ENCODE data around the gene SLTM.
"Not testable (repeated sequence)": the region's sequence is repeated elsewhere in the genome, so short reads cannot be mapped to it uniquely, and the experiment has no call there.

SLTM gene

DNA sequence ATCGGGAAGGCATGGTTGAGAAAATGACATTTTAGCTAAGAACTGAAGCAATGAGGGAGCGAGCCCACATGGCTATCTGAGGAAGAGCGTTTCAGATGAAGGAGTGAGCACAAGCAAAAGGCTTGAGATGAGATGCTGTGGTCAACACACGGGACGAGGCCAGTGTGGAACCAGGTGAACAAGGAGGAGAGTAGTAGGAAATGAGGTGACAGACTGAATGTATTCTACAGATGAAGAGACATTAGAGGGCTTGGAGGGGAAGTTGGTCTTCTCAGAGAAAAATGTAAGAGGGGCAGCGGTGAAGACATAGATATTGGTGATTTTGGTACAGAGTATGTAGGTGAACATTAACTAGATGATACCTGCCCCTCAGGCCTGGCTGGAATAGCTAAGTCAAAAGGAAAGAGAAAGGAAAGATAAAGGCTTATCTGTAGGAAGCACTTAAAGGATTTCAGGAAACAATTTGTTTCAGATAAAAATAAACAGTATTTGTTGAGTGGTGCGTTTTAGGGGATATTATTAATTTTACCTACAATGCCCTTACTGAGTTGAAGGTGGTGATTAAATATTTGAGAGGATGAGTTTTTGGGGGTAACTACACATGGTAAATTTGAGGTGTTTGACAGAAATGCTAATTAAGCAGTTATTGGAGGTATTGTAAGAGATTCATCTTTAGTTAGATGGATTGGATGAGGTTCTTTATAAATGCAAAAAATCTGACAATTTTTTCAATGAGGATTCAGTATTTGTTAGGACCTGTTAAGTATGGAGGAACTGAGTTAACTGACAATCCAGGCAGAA lies 57.0 kb downstream of the SLTM start:
- DNase-seq (ENCODE audit: low spot score) = no peak

DNA sequence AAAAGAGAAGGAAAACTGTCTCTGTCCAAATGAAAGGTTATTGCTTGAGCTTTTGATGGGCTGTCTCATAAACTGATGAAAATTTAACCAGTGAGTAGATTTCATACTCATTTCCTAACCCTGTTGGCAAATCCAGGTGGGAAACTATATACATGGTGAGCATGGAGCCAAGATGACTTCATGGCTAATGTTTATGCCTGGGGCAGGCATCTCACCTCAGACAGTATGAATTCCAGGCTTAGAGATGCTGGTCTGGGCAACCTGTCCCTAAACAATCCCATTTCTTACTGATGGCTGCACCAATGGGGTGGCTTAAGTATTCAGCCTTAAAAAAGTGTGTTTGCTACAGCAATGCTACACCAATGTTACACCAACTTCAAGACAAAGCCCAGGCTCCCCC lies 58.1 kb downstream of the SLTM start:
- DNase-seq (ENCODE audit: low spot score) = no peak

DNA sequence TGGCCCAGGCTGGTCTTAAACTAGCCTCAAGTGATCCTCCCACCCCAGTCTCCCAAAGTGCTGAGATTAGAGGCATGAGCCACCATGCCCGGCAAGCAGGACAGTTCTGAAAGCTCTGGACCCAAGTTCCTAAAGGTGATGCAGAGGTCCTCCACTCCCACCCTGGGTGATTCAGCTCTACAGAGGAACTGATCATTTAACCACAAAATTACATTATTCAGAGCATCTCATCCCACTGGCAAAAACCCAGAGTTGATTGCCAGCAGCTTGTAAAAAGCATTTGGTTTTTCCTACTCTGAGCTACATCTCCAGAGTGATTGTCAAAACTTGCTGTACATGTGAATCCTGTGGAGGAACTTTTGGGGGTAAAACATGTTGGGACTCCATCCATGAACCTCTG lies 60.2 kb downstream of the SLTM start:
- DNase-seq (ENCODE audit: low spot score) = no peak

DNA sequence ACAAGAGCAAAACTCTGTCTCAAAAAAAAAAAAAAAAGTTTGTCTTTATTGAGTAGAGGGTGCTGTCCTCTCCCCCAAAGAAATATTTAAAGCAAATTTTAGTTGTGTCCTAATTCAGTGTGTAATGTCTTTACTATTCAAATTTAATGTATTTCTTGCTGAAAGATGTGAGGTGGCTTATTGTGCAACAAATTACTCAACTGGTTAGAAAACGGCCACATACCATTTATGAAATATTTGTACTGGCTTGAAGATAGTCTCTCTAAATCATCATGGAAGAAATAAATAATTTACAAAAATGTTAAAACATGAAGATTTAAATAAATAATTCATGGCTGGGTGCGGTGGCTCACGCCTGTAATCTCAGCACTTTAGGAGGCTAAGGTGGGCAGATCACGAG lies 63.0 kb downstream of the SLTM start:
- DNase-seq (ENCODE audit: low spot score) = no peak

DNA sequence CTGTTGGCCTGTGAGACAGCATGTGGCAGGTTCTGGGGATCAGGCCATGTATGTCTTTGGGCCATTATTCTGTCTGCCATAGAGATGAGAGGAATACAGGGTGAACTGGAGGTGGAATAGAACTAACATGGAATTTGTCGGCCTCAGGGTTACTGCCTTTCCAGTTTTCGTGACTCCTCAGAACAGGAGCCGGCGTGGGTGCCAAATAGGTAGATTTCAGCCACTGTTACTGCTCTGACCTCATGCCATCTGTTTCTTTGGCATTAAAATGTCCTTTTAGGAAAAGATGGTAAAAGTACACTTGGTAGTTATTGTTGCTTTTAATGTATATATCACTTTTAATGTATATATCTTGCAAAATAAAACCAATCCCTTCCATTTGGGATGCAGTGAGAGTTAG lies 65.6 kb downstream of the SLTM start:
- DNase-seq (ENCODE audit: low spot score) = no peak

DNA sequence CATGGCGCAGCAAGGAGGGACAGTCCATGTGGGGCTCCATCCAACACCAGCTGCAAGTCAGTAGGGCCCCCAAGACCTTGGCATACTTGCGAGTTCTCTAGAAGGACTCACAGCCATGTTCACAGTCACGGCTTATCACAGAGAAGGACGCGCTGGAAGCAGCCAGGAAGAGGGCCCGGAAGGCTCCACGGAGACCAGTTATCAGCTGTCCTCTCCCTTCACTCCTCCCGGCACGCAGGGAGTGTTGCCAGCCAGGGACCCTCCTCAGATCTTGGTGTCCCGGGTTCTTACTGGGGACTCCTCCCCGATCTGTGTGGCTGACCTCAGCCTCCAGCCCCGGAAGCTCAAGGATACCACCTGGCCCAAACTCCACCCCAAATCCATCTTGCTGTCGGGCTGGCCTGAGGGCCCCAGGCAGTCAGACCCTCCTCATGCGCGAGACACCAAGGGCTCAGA lies 68.0 kb downstream of the SLTM start:
- no peak for DNase-seq (ENCODE audit: low spot score)

DNA sequence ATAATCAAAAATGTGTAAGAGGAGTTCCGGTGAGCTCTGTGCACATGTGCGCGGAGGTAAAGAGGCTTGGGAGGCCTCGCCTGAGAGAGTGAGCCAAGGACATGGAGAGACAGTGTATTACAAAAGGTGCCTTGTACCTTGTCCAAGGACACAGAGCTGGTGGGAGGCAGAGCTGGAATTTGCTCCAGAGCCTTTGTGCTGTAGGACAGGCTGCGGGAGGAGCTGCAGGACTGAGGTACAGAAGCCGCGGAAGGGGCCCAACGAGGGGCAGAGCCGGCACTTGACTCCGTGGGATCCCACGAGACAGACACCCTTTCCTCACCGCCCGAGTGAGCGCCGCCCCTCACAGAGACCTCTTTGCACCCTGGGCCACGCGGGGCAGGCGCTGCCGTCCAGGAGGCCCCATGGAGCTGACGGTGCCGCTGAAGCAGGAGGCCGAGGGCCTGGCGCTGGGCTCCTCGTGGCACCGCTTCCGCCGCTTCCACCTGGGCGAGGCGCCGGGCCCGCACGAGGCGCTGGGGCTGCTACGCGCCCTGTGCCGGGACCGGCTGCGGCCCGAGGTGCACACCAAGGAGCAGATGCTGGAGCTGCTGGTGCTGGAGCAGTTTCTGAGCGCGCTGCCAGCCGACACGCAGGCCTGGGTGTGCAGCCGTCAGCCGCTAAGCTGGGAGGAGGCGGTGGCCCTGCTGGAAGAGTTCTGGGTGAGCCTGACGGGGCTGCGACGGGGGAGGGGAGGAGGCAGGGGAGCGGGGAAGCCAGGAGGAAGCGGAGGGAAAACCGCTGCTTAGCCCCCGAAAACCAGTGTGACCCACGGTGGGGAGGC lies 68.7 kb downstream of the SLTM start:
- peak; percentile 55 for DNase-seq (ENCODE audit: low spot score)

DNA sequence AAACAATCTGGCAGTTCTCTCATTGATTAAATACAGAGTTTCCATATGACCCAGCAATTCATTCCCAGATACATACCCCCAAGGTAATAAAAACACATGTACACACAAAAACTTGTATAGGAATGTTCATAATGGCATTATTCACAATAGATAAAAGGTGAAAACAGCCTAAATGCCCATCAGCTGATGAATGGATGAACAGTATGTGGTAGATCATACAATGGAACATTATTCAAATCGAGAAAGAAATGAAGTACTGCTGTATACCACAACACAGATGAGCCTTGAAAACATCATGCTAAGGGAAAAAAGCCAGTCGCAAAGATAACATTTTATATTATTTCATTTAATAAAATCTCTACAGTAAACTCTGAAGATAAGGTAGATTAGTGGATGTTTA lies 71.2 kb downstream of the SLTM start:
- DNase-seq (ENCODE audit: low spot score) = no peak

DNA sequence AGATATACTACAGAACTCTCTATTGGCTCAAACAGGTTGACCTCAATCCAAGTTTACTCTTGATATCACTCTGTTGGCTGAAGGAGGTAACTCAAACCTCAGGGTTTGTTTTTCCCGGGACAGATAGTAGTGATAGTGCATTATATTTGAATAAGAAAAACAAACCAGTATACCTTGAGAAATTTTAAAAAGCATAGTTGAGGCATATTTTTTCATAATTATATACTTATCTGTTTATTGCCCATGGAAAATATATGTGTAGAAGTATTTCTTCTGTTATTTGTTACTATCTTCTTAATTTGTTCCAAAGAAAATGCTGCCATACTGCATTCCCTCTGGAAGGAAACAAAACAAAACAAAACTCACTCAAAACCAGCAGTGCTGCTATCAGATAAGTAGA lies 76.9 kb downstream of the SLTM start:
- not testable (repeated sequence) for DNase-seq (ENCODE audit: low spot score)

DNA sequence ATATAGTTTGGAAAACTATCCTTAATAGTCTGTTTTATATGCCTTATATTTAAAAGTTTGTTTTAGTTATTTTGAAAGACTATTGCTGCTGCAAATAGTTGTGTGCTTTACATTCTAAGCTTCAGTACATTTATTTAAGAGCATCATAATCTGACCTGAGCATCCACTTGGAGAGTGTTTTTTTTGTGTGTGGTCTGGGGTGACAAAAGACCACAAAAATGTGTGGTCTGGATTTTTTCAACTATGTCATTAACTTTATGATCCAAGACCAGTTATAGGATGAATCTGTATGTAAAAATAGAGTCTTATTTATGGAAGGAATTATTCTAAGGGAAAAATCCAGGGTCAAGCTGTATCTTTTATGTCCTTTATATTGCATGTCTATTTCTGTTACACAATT lies 77.4 kb downstream of the SLTM start:
- DNase-seq (ENCODE audit: low spot score) = no peak

DNA sequence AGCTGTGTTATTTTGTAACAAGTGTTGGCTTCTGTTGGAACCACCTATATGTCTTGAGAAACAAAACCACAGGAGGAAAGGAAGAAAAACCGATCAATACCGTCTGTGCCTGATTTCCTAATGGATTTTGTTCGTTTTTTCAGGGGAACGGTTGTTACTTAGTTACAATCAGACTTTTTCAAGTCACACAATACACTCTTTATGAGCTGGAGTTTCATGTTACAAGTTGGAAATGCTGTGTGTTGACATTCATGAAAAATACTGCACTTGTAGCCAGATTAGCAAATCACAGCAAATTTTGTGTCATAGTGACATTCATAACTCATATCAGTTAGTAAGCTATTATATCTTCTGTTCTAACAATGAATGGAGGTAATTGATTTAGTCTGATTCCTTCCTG lies 78.9 kb downstream of the SLTM start:
- no peak for DNase-seq (ENCODE audit: low spot score)

DNA sequence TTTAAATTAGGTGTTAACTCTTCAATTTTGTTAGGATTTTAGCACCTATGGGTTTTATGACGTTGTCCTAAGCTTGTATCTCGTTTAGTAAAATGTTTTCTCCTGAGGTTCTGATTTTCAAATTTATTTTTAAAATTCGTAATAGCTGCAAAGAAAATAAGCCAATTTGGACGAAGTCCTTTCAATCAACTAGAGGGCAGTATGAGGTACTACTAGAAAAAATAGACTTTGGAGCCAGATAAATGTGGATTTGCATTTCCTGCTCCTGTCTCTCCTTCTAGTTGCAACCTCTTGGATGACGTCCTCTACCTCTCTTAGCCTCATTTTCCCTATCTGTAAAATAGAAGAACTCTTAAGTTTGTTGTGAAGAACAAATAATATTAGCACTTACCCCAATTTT lies 81.1 kb downstream of the SLTM start:
- peak; percentile 17 for DNase-seq (ENCODE audit: low spot score)

DNA sequence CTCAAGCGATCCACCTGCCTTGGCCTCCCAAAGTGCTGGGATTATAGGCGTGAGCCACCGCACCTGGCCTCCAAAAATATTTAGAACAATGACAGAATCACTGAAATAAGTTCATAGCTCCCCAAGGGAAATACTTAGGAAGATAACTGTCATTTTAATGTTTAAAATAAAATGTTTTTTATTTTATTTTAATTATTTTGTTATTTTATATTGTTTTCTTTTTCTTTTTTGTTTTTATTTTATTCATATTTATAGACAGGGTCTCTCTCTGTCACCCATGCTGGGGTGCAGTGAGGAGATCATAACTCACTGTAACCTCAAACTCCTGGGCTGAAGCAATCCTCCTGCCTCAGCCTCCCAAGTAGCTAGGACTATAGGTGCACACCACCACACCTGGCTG lies 82.3 kb downstream of the SLTM start:
- not testable (repeated sequence) for DNase-seq (ENCODE audit: low spot score)

DNA sequence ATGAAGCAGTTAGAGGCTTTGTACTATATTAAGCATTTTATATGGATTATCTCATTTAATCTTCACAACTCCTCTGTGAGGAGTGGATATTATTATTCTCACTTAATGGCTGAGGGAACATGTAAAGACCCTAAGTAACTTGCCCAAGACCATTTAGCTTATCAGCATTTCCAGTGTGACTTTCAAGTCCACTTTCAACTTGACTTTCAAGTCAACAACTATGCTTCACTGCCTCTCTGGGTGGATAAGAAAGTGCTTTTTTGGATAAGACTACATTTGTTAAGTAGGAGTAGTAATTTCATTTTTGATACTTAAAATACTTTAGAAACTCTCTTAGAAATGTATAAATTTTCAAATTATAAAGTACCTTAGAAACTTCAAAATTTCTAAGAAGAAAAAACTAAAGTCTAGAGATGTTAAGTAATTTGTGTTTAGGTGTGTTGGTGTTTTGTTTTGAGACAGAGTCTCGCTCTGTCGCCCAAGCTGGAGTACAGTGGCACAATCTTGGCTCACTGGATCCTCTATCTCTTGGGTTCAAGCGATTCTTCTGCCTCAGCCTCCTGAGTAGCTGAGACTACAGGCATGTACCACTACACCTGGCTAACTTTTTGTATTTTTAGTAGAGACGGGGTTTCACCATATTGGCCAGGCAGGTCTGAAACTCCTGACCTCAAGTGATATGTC lies 90.6 kb downstream of the SLTM start:
- no peak for DNase-seq (ENCODE audit: low spot score)

DNA sequence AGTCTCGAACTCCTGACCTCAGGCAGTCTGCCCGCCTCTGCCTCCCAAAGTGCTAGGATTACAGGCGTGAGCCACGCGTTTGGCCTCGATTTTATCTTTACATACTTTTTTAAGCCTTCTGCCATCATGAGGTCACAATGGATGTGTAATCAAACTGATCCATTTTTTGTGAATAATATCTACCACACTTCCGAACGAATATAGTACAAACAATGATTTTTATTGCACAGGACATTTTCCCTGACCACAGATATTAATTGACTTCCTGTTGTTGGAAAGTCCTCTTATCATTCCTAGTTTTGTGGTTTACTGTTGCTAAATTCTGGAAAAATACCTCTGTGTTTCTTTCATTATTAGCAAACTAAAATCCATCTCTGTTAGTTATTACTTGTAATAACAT lies 93.4 kb downstream of the SLTM start:
- no peak for DNase-seq (ENCODE audit: low spot score)

DNA sequence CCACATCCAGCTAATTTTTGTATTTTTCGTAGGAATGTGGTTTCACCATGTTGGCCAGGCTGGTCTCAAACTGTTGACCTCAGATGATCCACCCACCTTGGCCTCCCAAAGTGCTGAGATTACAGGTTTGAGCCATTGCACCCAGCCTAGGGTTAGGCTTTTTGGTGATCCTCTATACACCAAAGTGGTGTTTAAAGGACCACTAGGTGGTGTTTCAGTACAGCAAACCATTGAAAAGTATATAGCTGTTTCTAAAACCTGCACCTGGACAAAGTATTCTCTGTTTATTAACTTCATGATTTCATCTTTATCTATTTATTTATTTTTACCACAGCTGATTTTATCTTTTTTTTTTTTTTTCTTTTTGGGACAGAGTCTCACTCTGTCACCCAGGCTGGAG lies 94.0 kb downstream of the SLTM start:
- peak; percentile 24 for DNase-seq (ENCODE audit: low spot score)

DNA sequence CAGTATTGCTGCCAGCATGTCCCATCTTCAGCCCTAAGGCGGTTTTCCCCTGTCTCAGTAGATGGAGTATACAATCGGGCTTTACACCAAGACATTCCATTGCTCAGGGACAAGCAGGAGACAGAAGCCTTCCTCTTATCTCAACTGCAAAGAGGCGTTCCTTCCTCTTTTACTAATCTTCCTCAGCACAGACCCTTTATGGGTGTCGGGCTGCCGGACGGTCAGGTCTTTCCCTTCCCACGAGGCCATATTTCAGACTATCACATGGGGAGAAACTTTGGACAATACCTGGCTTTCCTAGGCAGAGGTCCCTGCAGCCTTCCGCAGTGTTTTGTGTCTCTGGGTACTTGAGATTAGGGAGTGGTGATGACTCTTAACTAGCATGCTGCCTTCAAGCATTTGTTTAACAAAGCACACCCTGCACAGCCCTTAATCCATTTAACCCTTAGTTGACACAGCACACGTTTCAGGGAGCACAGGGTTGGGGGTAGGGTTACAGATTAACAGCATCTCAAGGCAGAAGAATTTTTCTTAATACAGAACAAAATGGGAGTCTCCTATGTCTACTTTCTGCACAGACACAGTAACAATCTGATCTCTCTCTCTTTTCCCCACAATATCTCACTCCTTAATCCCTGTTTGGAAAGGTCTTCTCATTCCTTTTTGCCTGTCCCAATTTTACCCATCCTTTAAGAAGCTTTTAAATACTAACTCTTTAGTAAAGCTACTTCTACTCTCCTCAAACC lies 99.6 kb downstream of the SLTM start:
- DNase-seq (ENCODE audit: low spot score) = not testable (repeated sequence)

DNA sequence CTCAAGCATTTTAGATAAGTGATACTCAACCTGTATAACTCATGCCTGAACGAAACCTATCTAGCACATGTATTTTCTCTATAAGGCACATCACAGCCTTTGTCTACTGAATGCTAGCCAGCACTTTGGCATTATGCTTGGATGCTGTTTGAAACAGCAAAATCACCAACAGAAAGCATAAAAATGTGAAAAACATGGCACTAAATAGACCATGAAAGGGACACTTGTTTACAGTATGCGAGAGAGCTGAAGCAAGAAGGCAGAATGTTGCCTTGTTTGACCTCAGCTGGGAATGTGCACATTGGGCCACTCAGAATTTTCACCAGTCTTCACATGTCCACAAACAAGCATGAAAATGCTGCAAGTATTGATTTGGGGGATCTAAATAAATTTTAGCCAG lies 102.9 kb downstream of the SLTM start:
- DNase-seq (ENCODE audit: low spot score) = no peak

Measured in iPS-NIHi11 (cell line).